GM21390 (cell line): Measurements from ENCODE around the gene IGFBP1.

ENCODE experiments used
- ATAC-seq: cut with Tn5 transposase; IDR thresholded peaks from one replicate; pipeline ENCODE4 v1.9.1; 2021; ENCODE audit not compliant: unreplicated experiment

The IGFBP1 gene

DNA sequence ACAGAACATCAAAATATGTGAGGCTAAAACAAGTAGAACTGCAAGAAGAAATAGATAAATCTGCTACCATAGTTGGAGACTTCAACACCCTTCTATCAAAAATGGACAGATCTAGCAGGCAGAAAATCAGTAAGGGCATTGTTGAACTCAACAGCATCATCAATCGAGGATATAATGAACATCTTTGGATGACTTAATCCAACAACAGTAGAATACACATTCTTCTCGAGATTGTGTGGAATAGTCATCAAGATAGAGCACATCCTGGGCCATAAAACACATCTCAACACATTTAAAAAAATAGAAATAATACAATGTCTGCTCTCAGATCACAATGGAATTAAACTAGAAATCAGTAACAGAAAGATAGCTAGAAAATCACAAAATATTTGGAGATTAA lies 9.9 kb downstream of the IGFBP1 start:
- no peak for ATAC-seq

DNA sequence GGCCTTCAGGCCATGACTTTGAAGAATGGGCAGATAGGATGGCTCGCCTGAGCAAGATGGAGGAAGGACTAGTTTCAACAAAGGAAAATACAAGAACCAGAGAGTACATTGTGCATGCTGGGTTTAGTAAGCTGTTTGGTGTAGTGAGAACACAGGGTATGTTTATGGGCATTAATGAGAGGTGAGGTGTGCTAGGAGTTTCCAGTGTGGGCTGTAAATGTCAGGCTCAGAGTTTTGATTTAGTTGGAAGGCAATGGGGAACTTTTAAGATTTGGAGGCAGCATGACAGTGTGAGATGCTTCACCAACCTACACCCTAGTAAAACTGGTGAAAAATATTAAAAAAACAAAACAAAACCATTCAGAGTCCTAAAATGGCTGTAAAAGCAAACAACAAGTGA lies 13.3 kb downstream of the IGFBP1 start:
- ATAC-seq, result no peak

DNA sequence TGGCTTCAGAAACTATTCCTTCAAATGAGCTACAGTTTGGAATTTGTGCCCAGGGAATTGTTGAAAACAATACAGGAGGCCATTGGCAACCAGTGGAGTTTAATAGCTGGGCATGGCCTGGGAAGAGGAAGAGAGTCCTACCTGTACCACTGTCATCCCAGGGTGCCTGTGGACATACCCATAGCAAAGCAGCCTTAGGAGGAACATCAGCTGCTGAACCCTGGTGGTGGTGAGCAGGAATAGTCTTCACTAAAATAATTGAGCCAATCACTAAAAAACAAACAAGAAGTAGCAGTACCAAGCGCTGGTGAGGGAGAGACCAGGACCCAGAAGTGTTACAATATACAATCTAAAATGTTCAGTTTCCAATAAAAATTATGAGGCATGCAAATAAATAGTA lies 14.5 kb downstream of the IGFBP1 start:
- ATAC-seq, result no peak

DNA sequence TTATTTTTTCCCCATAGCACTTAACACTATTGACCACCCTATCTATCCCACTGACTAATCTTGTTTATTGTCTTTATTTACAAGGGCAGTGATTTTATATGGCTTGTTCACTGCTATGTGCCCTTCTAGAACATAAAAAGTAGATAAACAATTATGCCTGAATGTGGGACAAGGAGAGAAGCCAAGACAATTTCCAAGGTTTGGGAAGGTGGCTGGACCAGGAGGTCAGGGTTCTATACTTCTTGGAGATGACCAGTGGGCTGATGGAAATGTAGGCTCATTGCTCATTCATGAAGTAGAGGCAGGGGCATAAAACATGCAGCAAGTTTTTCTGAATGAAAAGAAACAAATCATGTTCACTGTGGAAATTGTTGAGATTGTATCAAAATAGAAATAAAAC lies 21.3 kb downstream of the IGFBP1 start:
- no peak for ATAC-seq

DNA sequence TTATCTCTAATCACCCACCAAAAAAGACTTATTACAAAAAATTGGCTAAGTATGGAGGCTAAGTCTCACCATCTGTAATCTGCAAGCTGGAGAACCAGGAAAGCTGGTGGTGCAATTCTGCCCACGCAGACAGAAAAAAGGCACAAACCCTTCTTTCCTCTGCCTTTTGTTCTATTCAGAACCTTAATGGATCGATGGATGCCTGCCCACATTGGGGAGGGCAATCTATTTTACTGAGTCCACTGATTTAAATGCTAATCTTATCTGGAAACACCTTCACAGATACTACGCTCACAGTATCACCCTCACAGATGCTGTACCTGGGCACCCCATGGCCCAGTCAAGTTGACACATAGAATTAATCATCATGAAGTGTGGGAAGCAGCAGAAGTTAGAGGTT lies 22.6 kb downstream of the IGFBP1 start:
- no peak for ATAC-seq

DNA sequence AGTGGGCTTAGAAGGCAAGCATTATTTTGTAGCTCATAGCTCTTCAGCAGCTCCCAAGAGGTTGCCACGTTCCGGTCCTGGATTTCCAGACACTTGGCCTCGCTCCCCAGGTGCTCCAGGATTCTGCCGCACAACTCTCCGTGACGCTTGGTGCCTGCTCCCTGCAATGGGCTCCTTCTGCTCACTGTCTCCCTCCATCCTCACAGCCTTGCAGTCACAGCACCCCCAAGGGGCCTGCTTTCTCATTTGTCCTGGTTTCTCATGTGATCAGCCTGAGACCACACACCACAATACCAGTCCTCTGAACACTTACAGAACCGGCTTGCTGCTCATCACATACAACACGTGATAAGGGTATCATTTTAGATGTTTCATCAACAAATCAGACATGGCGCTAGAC lies 23.0 kb downstream of the IGFBP1 start:
- ATAC-seq, result no peak

DNA sequence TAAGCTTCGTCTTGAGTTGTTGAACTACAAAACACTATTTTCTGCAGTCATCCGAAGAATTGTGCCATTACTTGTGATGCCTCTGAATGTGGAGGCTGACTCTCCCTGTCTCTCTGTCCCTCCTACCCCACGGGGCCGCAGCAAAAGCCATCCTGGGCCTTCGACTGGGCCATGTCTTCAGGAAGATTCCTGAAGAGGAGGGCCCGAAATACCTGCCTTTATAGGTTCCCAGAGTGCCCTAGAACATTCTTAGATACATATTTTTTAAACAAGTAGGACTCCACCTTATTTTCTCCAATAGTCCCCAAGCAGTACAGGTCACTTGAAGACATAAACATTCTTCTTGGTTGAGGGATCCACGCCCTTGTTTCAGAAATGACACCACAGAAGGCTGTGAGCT lies 24.7 kb downstream of the IGFBP1 start:
- no peak for ATAC-seq

DNA sequence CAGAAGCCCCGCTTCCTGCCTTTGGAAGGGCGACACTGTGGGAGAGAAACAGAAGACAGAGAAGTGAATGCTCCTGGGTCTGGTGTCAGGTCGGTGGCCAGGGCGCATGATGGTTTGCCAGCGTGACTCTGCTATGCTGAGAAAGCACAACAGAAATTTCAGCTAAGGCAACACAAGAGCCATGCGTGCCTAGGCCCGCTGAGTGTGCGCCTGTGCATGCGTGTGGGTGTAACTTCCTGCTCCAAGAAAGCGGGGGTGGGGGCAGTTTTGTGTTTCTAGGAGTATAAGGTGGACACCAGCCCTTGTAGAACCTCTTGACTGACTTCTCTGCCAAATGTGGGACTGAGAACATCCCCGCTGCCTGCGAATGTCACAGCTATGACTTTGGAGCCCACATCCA lies 26.6 kb downstream of the IGFBP1 start:
- no peak for ATAC-seq

DNA sequence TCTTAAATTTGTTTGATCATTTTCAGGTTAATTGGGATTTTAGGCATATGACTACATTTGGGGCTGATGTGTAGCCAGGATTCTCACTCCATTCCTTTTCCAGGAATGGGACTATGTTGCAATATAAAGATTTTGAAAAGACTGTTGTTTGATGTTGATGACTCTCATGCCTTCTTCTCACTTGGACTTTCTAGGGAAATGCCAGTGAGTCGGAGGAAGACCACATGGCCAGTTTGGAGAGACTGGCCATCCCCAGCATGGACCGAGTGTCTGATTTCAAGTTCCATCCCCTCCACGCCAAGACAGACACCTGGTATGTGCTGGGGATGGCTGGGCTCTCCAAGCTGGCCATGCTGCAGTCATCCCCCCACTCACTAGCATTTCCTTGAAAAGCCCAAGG lies 27.3 kb downstream of the IGFBP1 start:
- no peak for ATAC-seq

DNA sequence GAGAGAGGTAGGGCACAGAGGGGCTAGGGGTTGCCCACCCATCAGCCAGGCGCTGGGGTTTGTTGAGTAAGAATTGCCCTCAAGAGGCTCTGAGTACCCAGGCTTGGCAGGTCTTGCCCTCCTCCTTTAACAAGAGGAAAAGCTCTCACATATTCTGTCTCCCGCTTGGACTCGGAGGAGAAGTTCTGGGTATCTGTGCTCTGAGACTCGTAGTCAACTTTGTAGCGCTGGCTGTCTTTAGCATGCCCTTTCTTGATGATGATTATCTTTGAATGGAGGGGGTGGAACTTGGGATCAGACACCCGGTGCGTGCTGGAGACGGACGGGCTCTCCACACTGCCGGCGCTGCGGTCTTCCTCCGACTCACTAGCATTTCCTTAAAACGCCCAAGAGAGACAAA lies 28.8 kb downstream of the IGFBP1 start:
- ATAC-seq, result no peak

DNA sequence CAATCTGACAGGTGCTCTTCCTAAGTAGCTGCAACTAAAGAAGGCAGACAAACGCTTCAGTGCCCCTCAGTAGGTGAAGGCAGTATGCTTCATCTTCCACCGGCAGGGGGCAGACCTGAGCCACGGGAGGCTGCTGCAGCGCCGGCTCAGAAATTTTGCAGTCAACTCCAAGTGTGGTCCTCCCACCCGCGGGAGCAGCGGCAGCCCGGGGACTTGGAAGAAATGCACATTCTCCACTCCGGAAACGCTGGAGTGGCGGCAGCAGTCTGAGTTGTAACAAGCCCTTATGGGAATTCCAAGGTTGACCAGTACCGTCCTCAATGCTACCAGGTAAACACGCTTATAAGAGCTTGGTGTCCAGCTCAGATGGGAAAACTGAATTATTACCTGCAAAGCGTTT lies 29.4 kb downstream of the IGFBP1 start:
- peak; percentile 77 for ATAC-seq

DNA sequence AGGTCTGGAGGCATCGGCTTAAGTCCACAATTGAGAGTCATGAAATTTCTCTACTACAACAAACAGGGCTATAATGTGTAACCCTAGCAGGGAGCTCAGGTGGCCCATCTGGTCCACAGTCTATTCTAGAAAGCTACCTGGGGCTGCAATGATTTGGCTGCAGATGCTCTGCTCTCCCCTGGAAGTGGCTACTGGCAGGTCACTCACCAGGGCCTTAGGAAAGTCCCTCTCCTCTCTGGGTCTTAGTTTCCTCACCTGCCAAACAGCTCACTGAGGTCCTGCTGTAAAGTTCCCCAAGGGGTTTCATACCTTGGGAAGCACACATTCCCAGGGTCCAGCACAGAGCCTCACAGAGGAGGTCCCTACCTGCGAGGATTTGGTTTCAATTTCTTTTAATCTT lies 30.3 kb downstream of the IGFBP1 start:
- no peak for ATAC-seq

DNA sequence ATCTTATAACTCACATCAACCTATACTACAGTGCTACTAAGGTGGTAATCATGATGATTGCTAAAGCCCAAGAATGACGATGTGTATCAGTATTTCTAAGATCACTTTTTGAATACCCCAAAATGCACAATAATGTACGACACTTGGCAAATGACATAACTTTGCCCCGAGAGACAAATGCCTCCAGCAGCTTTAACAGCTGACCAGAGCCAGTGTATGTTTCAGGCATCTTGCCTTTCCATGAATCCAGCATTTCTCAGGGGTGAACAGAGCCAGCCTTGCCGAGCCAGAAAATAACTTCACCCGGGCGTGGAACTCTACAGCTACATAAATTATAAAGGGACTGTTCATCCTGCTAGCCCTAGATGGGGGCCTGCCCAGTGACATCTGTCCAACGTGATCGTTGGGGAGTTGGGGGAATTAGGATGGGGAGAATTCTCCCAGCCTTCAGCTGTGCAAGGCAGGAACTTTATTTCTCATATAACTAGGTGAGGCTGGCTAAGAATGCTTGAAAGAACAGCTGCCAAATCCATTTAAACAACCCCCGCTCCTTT lies 31.0 kb downstream of the IGFBP1 start:
- no peak for ATAC-seq

DNA sequence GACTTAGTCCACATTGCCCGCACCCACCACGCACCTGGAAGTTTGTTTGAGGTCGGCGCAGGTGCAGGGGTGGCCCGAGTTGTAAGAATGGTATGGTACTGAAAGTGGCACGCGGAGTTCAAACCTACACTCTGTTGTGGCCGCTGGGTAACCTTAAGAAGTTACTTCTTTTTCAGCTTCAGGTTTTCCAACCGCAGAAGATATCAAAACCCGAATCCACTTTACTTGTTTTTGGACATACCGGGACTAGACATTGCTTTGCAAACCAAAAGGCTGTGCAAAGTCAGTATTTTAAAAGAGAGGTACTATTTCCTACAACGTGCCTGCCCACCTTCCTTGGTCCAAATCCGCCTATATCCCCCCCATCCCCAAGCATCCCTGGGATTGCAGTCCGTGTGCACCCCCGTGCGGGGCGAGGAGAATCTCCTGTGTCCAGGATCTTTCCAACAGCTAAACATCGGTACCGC lies 31.7 kb downstream of the IGFBP1 start:
- no peak for ATAC-seq

DNA sequence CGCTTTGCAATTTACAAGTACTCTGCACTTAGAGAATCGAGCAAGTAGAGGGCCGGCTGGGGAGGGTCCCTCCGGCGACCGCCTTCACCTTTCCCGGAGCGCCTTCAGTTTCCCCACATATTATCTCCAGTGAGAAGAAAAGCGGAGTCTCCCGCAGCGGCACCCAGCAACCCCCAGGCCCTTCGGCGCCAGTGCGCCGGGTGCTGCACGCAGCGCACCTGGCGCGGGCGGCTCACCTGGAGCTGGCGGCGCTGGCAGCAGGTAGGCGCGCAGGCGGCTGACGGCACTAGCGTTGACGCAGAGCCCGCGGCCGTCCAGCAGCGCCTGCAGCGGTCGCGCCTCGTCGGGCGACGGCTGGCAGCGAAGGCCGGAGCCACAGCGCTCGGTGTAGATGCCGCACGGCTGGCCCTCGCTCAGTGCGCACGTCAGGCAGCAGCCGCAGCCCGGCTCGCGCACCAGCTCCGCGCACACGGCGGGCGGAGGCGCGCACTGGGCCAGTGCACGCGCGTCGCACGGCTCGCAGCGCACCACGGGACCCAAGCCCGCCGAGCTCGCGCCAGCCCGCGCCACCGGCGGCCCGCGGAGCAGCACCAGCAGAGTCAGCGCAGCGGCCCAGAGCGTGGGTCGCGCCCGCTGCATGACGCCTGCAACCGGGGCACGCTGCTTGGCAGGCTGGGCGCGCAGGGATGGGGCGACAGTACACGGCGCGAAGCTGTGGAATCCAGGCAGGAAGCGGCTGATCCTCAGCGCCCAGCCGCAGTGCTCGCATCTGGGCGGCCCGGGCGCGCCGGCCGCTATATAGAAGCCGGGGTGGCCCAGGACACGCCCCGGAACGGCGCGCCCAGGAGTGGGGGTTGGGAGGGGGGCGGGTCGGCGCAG lies 32.5 kb downstream of the IGFBP1 start, which contains the start of gene IGFBP3:
Gene IGFBP3, minus strand, starts transcription at position 771 of the 879 bp plus-strand sequence. Its CDS starts 132 bp downstream, at position 639.
- no peak for ATAC-seq

DNA sequence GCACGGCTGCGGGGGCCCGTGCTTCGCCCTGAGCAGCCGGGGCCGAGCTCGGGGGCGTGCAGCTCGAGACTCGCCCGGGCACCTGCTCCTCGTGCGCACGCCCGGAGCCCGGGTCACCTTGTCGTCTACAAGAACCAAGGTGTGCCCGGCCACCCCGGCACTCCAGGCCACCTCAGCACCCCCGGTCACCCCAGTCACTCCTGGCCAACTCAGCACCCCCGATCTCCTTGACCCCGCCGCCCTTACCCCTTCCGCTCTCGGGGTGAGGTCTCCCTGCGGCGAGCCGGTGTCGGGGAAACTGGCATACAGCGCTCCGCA lies 33.1 kb downstream of the IGFBP1 start:
- no peak for ATAC-seq

DNA sequence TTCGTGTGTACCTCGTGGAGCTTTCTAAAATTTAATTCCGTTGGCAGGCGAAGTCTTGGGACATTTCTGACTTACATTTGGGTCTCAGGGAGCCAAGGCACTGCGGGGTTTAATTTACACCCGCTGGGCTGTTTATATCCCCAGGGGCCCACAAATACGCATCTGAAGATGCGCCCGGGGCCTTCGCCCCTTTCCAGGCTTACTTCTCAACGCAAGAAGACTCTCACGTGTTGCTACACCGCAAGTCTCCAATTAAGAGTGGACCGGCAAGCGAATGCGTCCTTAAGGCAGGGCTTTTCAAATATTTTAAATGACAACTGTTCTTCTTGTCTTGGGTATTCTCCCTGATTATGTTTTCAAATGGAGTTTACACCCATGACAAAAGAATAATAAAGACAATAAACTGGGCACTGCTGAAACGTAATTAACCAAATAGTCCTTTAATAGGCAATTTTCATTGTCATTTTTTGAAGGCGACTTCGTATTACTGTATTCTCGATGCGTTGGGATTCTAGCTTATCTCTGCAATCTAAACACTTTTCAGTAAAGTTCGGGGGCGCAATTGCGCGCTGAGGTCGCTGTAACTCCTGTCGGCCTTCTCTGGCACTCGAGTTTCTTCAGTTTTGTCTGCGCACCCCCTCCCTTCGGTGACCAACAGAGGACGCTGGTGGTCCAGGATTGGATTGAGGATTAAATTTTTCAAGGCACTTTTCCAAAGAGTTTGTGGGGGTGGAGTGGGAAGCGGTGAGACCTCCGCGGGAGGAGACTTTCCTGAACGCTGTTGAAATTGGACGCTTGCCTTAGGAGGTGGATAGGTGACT lies 33.6 kb downstream of the IGFBP1 start:
- ATAC-seq, result no peak

DNA sequence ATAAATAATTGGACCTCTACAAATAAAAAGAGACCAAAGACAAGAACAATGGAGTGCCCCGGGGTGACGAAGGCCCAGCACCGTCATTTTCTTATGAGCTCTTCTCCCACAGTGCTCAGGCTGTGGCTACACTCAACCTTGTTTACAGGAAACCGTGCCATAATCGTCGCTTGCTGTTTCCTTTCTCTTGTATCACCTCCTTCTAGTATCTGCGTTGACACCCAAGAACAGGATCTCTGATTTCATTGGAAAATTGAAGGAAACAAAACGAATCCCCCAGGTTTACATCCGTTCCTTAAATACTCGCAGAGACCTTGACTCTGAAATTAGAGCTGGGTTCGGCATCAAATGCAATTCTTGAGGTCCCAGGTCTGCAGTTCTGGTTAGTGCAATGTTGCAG lies 34.5 kb downstream of the IGFBP1 start:
- ATAC-seq, result no peak

DNA sequence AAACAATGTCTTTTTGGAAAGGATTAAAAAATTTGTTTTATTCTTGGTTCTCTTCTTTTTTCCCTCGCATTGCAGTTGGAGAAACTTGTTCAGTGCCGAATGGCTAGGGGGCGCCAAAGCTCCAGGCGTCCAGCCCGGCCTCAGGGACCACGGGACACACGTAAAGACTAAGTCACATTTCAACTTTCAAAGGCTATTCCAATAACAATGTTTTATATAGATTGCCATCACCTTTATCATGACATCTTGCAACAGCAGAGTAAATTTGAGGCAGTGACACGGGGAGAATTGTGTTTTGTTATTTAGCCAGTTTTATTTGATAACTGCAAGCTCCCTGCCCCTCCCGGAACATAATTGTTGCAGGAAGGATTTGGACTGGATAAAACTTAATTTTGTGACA lies 35.0 kb downstream of the IGFBP1 start:
- peak; percentile 50 for ATAC-seq

DNA sequence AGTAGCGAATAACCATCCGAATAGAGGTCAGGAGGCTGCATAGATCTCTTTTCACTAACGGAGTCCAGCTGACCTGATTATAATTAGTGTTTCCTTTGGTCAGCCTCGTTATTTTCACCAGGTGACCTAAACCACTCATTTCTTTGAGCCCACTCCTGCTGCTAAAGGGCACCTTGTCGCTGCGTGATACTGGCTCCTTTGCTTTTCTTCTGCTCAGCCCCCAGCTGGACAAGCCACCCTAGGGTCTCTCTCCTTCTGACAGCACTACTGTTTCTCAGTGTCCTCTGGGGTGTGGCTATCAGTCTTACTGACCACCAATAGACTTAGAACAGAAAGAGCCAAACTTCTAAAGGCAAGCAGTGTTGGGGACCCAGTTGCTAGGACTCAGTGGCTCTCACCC lies 35.5 kb downstream of the IGFBP1 start:
- no peak for ATAC-seq

DNA sequence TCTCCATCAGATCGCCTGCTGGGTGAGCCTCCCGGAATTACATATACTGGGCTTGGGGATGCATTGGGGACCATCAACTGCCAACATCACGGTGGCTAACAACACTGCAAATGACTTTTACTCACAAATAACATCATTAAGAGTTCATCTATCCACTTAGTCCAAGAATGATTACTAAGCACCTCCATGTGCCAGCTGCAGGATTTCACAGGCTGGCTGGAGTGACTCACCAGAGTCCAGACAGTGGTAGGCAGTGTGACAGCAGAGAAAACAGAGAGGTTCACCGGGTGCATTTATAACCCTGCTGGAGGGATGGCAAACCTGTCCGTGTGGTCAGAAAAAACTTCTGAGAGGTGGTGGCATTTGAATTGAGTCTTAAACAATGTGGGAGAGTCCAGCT lies 36.0 kb downstream of the IGFBP1 start:
- no peak for ATAC-seq

DNA sequence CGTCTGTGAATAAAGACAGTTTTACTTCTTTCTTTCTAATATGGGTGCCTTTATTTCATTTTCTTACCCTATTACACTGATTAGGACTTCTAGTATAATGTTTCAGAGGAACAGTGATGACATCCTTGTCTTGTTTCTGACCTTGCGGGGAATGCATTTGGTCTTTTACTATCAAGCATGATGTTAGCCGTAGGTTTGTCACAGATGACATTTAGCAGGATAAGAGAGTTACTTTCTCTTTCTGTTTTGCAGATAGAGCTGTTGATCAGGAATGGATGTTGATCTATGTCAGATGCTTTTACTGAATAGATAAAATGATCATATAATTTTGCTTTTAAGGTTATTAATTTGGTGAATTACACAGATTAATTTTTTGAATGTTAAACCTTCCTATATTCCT lies 39.4 kb downstream of the IGFBP1 start:
- no peak for ATAC-seq
